ENCODE results near the gene LYZL2.
"Not testable (repeated sequence)": the region's sequence is repeated elsewhere in the genome, so short reads cannot be mapped to it uniquely, and the experiment has no call there.

The LYZL2 gene

DNA sequence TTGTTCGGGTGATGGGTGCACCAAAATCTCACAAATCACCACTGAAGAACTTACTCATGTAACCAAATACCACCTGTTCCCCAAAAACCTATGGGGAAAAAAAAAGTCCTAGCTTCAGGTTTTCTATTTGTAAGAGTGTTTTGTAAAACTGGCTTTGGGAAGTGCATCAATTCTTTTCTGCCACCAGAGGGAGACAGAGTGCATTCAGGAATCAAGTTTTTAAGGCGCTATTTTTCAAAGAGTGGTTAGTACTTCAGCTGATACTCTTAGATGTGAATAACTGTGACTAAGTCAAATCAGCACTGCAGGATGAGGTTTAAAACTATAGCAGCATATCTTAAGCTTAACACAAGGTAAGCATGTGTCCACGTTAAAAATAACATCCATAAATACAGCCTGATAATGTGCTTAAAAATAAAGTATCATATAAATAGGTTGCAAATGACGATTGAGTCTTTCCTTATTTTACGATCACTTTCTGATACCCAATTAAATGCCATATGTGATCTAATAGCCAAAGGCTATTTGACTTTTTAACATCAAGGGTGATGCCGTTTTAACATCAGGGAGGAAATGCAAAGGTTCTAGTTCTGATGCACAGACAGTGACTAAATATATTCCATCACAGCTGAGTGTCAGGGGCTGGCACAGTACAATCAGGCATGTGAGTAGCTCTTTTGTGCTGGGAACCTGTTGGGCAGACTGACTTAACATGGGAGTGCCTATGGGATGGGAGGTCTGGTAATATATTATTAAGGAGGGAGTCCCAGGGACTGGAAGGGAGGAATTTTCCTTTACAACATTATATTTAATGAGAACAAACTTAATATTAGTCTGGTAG, 10.6 kb upstream of the LYZL2 start:
- peak; percentile 27 for DNase-seq (ENCODE audit: low read depth)

GRCh38 chr10:30637881-30638467, 8.4 kb upstream of the LYZL2 start:
- DNase-seq (ENCODE audit: low read depth), result peak; percentile 80

- DNase-seq (ENCODE audit: low read depth), result no peak
Measured at GRCh38 chr10:30631188-30631587, 1.6 kb upstream of the LYZL2 start.

DNA sequence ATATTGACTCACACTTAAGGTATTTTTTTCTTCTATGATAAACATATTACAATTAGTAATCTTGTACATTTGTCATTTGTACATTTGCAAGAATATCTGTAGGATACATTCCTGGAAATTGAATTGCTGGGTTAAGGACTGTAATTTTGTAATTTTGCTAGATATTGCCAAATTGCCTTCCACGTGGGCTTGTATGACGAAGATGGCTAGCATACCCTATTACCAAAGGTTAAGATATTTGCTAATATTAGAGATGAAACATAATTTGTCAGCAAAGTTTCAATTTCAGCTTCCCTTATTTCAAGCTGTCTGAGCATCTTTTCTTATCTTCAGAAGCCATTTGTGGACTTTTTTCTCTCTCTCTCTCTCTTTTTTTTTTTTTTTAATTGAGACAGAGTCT, 1.0 kb upstream of the LYZL2 start:
- peak; percentile 19 for DNase-seq (ENCODE audit: low read depth)

DNA sequence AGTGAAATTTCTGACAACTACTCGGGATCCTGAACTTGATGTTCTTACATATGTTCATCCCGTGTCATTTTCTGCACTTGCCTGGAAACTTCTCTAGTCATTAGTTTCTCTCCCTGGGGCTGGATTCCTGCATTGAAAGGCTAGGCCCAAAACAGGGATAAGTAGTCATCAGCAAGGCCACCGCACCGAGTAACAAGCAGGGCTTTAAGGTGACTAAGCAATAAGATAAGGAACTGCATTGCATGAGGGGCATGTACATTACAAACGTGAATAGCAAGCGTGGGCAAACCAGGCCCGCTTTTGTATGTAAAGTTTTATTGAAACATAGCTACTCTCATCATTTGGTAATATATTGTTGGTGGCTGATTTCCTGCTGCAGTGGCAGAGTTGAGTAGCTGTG, 977 bp downstream of the LYZL2 start:
- DNase-seq (ENCODE audit: low read depth), result not testable (repeated sequence)

DNA sequence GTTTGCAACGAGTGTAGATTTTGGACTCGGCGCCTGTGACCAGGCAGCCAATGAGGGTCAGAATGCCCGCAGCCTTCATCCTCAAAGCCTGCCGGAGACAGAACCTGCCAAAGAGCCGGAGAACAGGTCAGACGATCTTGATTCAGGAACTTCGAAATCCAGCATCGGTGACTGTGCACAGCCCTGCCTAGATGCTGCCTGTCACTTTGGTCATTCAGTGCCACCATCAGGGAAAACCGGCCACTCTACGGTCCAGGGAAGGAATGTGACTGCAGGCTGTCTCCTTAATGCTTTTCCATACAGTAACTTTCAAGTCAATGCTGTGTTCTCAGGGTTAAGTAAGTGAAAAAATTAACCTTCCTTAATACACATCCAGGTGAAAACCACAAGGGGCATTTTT, 2.7 kb downstream of the LYZL2 start:
- DNase-seq (ENCODE audit: low read depth), result not testable (repeated sequence)

DNA sequence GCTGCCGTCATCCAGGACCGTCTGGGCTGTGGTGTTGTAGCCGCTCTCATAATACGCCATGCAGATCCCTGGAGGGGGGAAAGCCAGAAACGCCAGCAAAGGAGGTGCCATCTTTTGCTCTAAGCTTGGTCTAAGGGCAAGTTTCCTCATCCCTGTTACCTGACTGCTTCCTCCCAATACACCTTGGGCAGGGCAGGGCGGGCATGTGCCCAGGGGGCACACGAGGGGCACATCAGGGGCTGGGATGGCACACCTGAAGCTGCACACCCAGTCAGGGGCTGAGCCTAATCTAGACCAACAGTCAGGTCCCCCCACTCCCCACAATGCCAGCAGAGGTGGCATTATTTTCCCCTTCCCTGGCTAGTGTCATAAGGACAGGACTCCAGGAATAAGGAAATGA, 3.4 kb downstream of the LYZL2 start:
- DNase-seq (ENCODE audit: low read depth), result not testable (repeated sequence)

GRCh38 chr10:30625080-30625479, 4.5 kb downstream of the LYZL2 start:
- DNase-seq (ENCODE audit: low read depth), result no peak

- DNase-seq (ENCODE audit: low read depth), result no peak
Measured at GRCh38 chr10:30619966-30620365, 9.6 kb downstream of the LYZL2 start.

DNA sequence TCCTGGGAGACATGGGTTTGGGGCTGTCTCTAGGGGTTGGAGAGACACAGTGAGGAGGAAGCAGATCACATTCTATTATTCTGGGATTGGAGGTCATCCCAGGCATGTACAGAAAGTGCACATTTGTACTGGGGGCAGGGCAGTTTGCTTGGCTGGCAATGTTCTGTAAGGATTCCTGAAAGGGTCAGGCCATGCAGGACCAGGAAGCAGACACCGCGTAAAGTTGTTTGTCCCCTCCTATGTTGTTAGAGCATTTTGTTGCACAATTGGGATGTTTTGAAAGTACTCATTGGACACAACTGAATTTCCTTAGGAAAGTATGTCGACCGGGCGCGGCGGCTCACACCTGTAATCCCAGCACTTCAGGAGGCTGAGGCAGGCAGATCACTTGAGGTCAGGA, 12.5 kb downstream of the LYZL2 start:
- no peak for DNase-seq (ENCODE audit: low read depth)

DNA sequence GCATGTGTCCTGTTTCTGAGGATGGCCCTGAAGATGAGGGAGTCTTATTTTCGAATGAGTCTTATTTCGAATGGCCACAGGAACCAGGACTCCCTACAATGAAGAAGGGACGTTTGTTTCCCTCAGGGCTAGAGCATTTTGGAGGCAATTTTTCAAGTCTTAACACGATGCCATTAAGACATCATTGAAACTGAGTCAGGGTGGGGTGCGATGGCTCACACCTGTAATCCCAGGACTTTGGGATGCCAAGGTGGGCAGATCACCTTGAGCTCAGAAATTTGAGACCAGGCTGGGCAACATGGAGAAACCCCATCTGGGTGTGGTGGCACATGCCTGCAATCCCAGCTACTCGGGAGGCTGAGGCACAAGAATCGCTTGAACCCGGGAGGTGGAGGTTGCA, 18.5 kb downstream of the LYZL2 start:
- not testable (repeated sequence) for DNase-seq (ENCODE audit: low read depth)

DNA sequence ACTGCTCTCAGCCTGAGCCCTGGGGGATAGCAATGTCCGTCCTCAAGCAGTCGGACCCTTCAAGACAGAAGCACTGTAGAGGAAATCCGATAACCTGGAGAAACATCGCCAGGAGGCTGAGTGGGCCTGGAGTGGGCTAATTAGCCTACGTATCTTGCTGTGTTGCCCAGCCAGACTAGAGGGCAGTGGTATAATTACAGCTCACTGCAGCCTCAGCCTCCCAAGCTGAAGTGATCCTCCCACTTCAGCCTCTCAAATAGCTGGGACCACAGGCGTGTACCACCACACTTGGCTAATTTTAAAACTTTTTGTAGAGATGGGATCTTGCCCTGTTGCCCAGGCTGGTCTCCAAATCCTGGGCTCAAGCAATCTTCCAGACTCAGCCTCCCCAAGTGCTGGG, 21.7 kb downstream of the LYZL2 start:
- DNase-seq (ENCODE audit: low read depth), result no peak

DNA sequence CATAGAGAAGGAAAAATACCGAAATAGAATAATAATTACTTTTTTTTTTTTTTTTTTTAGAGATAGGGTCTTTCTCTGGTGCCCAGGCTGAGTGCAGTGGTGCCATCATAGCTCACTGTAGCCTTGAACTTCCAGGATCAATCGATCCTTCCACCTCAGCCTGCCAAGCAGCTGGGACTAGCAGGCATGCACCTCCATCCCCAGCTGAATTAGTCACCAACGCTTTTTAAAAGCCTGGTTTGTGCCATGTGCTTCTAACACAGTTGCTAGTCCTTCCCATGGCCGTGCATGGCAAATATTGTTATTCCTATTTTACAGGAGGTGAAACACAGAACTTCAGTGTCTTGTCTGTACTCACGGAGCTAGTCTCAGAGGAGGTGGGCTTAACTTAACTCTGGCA, 23.2 kb downstream of the LYZL2 start:
- DNase-seq (ENCODE audit: low read depth), result no peak

DNA sequence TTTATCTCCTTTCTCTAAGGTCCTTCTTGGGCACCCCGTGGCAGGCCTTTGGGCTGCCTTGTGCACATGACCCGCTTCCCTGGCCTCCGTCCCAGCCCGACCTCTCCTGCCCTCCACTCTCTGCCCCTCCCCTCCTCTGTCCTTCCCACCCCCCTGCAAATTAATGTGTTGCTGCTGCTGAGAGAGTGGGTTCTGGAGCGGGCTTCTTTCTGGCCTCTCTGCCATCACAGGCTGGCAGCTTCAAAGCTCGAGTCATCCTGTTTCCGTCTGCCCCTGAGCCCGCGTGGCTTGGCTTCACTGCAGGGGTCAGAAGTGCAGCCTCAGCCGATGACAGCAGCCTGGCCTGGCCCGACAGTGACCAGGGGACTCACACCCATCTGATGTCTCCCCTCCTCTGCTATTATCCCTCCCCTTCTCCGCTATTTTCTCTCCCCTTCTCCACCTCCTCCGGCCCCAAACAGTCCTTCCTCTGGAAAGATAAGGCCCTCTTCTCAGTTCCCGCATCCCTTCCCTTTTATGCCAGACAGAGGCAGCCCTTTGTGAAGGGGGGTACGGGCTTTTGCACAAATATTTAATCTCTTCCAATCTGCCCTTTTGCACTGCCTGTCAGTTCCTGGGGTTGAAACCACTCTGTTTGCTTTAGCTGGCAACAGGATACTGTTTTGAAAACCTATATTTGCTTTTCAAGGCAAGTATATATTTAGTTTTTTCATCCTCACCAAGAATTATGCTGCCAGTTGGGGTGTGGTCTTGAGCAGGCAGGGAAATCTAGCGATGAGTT, 24.0 kb downstream of the LYZL2 start:
- not testable (repeated sequence) for DNase-seq (ENCODE audit: low read depth)

DNA sequence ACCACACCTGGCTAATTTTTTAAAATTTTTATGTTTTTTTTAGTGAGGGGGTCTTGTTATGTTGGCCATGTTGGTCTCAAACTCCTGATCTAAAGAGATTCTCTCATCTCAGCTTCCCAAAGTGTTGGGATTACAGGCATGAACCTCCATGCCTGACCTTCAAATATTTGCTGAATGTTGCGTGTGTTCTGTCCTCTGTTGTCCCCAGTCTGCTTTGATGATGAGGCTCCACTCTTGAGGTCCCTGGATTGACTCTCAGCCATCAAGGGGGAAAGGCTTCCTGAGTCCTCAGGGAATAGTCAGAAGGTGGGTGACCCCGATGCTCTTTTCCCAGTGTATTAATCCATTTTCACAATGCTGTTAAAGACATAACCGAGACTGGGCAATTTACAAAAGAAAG, 26.0 kb downstream of the LYZL2 start:
- DNase-seq (ENCODE audit: low read depth), result no peak

DNA sequence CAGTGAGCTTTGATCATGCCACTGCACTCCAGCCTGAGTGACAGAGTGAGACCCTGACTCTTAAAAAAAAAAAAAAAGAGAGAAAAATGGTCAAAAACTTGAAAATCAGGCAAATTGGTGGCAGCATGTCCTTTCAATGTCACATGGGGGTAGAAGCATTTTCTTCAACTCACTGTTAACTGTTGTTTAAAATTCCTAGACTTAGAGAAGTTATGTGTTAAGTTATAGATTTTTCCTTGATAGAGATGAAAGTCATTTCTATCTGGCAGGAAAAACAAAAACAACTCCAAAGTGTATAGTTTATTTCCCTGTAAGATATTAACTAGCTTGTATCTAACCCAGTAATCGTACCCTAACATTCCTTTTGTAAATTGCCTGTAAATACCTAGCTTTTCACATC, 26.8 kb downstream of the LYZL2 start:
- DNase-seq (ENCODE audit: low read depth), result no peak

- DNase-seq (ENCODE audit: low read depth), result no peak
Measured at GRCh38 chr10:30600005-30600404, 29.5 kb downstream of the LYZL2 start.

- no peak for DNase-seq (ENCODE audit: low read depth)
Measured at GRCh38 chr10:30598105-30598776, 31.3 kb downstream of the LYZL2 start.

- not testable (repeated sequence) for DNase-seq (ENCODE audit: low read depth)
Measured at GRCh38 chr10:30597433-30597824, 32.1 kb downstream of the LYZL2 start.

DNA sequence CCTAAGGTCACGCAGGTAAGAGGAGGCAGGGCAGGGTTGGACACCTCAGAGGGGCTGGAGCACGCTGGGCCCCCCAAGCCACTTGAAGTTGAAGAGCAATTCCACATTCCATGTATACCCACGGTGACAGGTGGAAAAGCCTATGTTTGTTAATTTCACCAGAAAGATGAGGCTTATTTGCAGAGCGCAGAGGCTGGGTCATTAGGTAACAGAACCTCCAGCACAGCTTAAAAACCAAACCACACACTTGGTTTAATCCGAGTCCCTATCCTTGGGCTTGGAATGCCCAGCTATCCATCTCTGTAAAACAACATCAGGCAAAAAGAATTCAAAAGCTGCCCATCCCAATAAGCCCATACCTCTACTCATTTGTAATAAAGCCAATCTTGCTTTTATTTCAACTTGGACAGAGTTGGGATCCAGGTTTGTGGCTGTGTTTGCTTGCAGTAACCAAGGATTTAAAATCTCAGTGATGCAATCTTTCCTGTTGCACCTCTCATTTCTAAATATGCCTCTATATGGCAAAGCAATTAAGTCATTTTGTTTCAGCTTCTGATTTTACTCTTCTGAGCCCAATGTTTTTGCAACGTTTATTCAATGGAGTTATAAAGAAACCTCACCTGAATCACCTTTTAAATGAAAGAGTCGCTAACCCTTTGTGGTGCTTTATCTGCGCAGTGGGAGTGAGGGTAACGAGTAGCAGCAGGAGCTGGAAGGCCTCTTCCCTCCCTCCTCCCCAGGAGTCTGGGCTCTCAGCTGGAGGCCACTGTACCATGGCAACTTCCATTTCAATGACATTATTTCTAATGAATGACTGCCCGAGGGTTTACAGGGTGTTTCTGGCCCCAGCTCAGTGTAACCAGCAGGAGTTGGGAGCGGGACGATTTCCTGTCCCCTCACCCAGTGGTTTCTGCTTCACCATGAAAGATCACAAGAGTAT, 32.8 kb downstream of the LYZL2 start:
- not testable (repeated sequence) for DNase-seq (ENCODE audit: low read depth)

DNA sequence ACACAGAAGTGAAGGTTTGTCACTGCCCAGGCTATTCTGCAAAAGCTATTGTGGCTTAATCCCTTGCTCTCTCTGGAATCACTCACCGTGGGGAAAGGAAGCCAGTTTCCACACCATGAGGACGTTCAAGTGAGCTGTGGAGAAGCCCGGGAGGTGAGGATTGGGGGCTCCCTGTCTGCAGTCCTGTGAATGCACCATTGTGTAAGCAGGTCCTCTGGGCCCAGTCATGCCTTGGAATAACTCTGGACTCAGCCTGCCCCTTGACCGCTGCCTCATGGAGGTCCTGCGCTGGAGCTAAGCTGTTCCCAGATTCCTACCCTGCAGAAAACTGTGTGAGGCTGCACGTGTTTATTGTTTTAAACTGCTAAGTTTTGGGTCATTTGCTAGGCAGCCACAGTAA, 33.5 kb downstream of the LYZL2 start:
- no peak for DNase-seq (ENCODE audit: low read depth)
